ENCODE measurements around the gene LBH.

Gene LBH

DNA sequence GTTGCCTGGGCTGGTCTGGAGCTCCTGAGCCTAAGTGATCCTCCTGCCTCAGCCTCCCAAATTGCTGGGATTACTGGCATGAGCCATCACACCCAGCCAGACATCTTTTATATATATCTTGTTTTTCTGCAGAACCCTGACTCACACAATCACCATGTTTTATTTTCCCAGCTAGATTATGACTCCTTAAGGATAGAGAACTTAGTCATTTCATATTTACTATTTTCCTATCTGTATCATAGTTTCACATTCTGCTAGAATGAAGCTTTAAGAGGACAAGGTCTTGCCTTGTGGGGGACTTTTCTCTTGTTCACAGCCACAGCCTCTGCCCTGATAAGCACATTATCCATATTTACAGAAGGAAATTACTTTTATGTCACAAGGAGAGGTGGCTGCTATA, 73.9 kb downstream of the LBH start:
- DNase-seq (ENCODE audit: low read depth in 2 of 2): no peak

DNA sequence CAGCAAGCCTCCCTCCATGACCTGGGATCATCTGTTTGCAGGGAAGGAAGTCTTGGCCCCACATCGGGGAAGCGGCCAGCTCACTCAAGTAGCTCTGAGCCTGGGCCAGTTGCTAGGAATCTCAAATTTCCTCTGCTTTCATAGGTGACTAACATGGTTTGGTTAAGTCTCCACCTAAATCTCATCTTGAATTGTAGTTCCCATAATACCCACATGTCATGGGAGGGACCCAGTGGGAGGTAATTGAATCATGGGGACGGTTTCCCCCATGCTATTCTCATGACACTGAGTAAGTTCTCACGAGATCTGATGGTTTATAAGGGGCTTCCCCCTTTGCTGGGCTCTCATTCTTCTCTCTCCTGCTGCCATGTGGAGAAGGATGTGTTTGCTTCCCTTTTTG, 75.2 kb downstream of the LBH start:
- DNase-seq (ENCODE audit: low read depth in 2 of 2): no peak

DNA sequence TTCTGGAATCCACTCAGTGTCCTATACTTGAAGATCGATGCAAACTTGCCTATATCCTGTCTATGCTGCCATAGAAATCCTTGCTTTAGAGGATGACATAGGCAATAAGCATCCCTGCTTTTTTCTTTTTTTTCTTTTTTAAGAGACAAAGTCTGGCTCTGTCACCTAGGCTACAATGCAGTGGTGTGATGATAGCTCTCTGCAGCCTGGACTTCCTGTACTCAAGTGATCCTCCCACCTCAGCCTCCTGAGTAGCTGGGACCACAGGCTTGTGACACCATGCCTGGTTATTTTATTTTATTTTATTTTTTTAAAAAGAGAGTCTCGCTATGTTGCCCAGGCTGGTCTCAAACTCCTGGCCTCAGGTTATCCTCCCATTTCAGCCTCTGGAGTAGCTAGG, 76.9 kb downstream of the LBH start:
- no peak for DNase-seq (ENCODE audit: low read depth in 2 of 2)

Data from stimulated activated CD4-positive, alpha-beta T cell treated with anti-CD3 and anti-CD28 coated beads, Interleukin-1b, Interleukin-23, amount 100 ng/mL, for 1 hour (primary cell).